Fibroblast of skin of left biceps (primary cell): Measurements from ENCODE around the gene ASXL3.

Experiments
- DNase-seq, 2 experiments: peaks; one replicate each; pipeline ENCODE4 v3.0.0-alpha.2; 2013; ENCODE audit warnings: low read depth in 2 of 2

ASXL3 gene

GRCh38 chr18:33660696-33661310 lies 82.8 kb downstream of the ASXL3 start:
- no peak for DNase-seq

DNA sequence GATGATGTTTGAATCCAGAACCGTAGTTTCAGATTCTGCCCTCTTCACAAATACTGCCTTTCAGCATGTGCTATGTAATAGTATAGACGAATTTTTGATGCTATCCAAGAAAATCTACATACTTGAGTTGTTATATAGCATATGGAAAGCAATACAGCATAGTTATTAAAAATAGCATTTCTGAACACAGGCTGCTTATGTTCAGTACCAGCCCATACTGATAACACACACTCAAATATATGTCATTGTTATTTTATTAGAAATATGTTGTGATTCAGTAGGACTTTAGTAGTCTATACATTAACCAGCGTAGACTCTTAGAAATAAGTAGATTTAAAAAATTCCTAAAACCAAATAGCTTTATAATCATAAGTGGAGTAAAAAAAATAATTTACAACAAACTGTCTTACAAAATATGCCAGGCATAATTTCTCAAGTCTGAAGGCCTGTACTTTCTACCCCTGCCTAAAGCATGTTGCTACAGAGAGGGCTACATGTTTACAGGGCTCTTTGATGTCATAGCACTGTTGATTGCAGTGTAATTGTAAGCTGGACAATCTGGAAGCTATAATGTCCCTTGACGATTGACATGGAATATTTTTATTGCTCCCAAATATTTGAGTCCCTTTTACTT lies 86.3 kb downstream of the ASXL3 start:
- DNase-seq: no peak

GRCh38 chr18:33665187-33665586 lies 87.2 kb downstream of the ASXL3 start:
- no peak for DNase-seq

- DNase-seq: no peak
These were observed 87.6 kb downstream of the ASXL3 start for GRCh38 chr18:33665641-33666040.

DNA sequence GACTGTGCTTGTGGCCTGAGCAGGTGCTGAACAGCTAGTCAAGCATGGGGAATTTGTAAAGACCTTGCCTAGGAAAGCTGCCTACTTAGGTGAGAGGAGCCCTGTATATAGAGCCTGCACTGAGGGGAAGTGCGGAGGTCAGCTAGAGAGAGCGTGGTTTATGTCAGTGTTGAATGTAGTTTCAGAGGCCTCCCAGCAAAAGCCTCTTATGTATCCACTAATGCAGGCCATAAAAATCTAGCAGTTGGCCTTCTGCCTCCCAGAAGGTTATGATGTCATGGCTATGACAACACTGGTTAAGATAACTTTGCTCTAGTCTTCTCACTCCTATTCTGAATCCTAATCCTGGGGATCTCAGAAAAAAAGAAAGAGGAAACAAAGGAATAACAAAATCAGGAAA lies 88.9 kb downstream of the ASXL3 start:
- no peak for DNase-seq

DNA sequence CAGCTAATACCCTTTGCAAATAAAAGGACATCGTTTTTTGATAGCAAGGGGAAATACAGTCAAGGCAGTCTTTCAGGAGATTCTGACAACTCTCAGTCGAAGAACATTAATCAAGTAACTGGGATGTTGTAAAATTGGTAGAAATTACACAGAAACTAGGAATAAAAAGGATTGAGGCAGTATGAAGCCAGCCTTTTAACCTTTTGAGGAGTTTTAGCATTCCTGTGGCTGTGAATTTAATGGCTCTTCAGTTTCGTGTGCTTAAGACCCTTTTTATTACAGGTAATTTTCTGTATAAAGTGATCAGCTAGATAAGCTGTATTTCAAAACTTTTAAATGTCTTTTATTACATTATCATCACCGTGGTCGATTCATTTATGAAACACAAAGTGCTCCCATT lies 91.6 kb downstream of the ASXL3 start:
- no peak for DNase-seq

DNA sequence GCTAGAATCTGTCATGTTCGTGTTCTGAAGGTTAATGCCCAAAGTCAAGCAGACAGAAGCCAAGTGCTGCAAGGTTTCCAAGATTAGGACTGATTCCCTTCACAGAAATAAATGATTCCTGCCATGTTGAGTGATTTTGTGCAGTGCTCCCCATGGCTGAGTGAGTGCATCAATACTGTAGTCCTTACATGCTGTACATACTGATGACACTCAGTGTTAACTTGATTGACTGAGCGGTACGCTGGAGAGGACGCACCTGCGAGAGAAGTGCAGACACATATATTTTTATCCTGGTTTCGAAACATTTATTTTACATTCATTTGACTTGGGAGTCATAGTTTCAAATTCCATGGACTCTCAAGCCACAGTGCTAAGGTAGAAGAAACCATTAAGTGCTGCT lies 92.0 kb downstream of the ASXL3 start:
- no peak for DNase-seq

DNA sequence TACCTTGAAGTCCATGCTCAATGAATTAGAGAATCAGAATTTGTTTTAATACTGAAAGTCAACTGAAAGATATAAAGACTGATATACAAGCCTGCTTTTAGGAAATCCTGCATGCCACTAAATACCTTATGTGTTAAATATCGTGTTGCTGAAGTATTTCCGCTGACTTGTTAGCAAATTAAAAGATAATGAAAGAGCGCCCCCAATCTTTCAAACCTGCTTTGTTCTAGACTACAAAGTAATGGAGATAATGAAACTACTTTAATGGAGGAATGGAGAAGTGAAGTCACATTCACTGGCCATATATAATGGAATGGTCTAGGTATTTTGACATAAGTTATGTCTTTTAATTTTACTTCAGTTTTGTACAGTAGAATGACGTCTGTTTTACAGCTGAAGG lies 95.7 kb downstream of the ASXL3 start:
- DNase-seq: no peak

DNA sequence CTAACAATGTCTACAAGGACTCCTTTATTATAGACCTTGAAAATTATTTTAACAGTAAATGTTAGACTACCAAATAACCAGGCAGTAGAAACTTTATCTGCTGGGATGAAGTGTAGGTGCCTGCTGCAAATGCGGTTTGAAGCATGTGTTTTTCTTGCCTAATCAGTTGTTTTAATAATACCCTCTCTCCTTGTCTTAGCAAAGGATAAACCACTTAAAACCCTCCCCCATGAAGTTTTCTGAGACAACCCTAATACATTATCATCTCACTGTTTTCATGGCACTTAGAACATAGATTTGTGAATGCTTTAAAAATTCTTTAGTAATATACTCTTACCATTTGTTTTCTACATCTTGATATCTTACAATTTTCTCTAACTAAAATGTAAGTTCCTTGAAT lies 98.6 kb downstream of the ASXL3 start:
- DNase-seq: no peak

DNA sequence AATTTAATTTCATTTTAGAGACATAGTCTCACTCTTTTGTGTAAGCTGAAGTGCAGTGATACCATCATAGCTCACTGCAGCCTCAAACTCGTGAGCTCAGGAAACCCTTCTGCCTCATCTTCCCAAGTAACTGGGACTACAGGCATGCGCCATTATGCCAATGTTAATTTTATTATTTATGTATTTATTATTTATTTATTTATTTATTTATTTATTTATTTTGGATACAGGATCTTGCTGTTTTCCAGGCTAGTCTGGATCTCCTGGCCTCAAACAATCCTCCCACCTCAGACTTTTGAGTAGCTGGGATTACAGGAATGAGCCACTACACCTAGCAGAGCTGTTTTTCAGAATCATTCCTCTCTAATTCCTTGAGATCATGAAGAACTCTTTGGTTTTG lies 99.9 kb downstream of the ASXL3 start:
- no peak for DNase-seq

DNA sequence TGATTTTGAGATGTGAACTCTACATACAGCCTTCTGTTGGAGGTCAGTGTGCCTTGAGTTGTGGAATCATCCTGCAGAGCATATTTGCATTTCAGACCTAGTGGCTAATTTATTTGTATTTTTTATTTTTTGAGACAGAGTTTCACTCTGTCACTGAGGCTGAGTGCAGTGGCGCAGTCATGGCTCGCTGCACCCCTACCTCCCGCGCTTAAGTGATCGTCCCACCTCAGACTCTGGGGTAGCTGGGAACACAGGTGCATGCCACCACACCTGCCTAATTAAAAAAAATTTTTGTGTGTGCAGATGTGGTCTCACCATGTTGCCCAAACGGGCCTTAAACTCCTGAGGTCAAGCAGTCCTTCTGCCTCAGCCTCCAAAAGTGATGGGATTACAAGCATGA lies 104.4 kb downstream of the ASXL3 start:
- DNase-seq: no peak

DNA sequence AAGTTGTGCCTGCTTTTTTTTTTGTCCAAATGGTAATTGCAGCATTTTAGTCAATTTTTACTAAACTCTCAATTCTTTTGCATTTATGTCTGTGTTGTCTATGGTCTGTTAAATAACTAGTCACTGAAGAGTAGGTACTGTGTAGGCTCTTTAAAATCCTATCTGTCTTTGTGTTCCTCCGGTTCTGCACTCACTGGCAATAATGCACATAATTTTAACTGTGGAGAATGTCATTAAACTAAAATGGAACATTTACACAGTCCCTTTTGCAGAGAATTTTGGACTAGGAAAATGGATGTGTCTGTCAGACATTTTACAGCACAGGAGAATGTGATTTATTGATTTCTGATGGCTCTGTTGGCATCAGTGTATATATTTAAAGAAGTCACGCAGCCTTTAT lies 116.6 kb downstream of the ASXL3 start:
- DNase-seq: no peak

- no peak for DNase-seq
These were observed 118.5 kb downstream of the ASXL3 start for GRCh38 chr18:33696332-33697162.

- no peak for DNase-seq
These were observed 119.5 kb downstream of the ASXL3 start for GRCh38 chr18:33697498-33697897.

DNA sequence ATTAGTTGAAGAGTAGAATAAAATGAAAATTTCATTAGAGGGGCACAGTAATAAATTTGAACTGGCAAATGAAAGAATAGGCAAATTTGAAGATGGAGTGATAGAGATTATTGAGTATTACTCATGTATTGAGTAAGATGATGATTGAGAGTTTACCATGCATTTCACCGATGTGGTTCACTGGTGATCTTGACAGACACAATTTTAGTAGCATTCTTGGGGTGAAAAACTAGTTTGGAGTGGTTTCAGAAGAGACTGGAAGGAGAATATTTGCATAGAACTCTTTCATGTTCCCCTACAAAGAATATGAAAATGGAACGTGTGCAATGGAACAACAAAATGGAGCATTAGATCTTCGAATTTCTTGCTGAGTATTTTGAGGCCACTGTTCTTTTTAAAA lies 121.4 kb downstream of the ASXL3 start:
- DNase-seq: no peak

DNA sequence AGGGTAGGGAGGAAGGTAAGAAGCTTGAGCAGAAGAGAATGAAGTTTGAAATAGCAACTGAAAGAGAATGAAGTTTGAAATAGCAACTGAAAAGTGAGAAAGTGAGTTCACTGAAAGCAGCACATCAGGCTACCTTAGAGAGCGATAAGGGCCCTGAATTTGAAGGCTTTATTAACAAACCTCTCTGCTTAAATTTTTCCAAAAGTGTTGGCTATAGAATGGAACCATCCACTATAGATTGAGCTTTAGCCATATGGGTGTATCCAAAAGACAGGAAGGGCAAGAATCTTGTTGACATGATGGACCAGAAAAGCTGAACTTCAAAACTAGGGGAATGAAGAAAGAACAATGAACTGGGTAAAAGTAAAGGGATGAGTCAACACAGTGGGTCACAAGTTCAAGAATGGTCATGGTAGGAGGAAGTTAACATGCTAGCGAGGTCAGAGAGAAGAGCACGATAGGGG lies 122.5 kb downstream of the ASXL3 start:
- DNase-seq: no peak

DNA sequence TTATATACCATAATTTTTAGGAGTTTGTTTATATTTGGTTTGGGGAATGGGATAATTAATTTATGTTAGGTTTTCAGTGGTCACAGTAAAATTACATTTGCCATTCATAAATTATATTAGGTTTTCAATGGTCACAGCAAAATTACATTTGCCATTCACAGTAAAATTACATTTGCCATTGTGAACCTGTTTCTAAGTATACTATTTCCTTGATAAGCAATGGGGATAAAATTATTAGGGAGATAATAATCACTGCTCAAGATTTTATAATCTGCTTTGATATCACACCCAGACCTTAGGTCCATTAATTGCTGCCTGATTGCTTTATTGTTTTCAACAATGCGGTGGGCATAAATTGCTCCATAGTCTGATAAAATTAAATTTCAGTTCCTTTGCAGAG lies 124.6 kb downstream of the ASXL3 start:
- DNase-seq: no peak

- DNase-seq: no peak
These were observed 128.4 kb downstream of the ASXL3 start for GRCh38 chr18:33706391-33706790.

DNA sequence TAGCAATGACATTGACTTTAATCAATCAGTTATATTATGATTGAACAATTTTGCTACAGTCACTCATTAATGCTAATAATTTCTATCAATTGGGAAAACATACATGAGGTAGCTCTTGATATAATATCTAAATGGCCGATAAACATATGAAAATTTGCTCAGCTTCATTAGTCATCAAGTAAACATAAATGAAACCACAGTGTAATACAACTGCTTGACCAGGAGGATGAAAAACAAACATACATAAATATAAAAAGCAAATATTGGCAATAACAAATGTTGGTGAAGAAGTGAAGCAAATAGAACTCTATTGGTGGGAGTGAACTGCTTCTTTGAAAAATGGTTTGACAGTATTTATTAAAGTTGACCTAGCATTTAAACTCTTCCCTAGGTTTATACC lies 130.9 kb downstream of the ASXL3 start:
- no peak for DNase-seq

DNA sequence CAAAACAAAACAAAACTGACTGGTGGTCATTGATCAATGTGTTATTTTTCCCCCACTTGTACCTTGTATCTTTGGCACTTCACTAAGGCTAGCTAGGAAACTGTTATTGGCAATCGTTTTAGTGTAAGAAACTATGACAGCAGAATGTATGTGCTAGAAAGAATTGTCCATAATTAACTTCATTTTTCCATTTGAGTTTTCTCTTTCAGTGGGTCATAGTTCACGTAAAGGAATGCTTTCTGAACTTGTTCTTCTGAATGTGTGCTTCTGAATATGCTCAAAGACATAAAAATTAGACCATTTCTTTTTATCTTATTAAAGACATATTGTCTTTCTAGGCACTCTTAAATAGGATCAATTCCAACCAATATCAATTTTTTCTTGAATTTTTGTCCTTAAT lies 132.2 kb downstream of the ASXL3 start:
- no peak for DNase-seq

DNA sequence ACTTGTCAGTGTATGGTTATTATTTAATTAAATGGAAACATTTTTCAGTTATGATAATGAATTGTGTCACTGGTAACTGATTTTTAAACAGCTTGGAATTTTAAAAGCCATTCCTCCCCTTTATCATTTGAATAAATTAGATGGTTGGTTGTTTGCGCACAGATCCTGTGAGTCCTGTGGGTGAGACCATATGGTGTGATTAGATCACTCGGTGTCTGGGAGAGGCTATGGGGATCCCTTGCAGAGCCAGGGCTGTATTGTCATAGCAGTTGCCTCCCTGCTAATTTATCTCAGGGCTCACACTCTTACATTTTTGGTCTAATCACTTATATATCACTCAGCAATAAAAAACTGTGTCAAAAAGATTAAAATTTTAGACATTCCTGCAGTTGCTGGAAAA lies 133.5 kb downstream of the ASXL3 start:
- DNase-seq: no peak

DNA sequence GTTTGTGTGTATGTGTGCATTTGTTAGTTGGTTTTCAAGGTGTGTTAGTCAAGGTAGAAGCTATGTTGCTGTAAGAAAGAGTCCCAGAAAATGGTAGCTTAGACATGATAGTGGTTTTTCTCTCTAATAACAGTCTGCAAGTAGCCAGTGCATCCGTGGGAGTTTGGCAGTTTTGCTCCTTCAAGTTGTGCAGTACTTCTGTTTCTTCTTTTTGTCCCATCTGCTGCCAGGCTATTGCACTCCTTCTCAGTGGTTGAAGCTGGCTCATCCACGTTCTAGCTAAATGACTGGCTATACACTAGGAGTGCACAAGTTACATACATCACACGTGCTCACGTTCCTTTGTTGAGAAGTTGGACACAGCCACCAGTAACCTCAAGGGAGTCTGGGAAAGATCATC lies 134.7 kb downstream of the ASXL3 start:
- DNase-seq: no peak

DNA sequence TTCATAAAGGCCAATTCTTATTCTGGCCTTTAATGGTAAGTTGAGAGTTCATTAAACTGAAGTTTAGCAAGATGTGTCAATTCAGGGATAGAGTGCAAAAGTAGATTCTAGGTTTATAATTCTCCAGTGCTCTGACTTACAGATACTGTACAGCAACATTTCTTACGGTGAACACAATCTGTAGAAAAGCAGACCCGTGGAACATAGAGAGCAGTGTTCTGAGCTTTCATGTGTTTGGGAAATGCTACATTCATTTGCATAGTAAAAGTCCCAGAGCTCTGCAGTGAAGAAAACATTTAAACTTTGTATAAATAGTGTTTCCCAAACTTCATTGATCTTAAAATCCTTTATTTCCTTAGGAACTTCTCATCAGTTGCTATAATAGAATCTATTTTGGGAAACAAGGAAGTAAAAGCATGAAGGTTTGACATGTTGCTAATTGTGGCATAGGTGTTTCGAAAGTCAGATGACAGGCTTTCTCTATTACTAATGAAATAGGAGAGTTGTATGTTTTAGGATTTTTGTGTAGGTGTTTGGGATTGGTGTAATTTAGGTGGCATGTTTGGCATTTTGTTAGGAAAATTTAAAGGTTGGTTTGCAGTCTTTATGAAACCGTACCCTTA lies 138.2 kb downstream of the ASXL3 start:
- DNase-seq: no peak
